BE2C (cell line): ENCODE results near the gene FKBP1B.

Source experiments
- DNase-seq: peaks from one replicate; pipeline ENCODE4 v3.0.0-alpha.2; 2020
- H3K27me3 ChIP-seq: fragments of 250-450 bp; sonication (Bioruptor Pico); 2 replicates; pipeline ENCODE4 v1.5.1; 2020; ENCODE audit warnings: mild to moderate bottlenecking
- H3K36me3 ChIP-seq: fragments of 250-450 bp; sonication (Bioruptor Pico); 2 replicates; pipeline ENCODE4 v1.5.1; 2020; ENCODE audit warnings: mild to moderate bottlenecking
- H3K4me1 ChIP-seq: fragments of 250-450 bp; sonication (Bioruptor Pico); 2 replicates; pipeline ENCODE4 v1.5.1; 2020
- H3K4me3 ChIP-seq: 2 replicates; pipeline ENCODE4 v1.5.1; 2011; ENCODE audit warnings: low read depth, low read length
- H3K9me3 ChIP-seq: fragments of 250-450 bp; sonication (Bioruptor Pico); 2 replicates; pipeline ENCODE4 v1.5.1; 2020
- TF ChIP-seq, protein P1 (sequence below): IDR thresholded peaks from 2 replicates; pipeline ENCODE4 v1.5.1; 2012; ENCODE audit warnings: mild to moderate bottlenecking, low read depth, low read length

FKBP1B gene

DNA sequence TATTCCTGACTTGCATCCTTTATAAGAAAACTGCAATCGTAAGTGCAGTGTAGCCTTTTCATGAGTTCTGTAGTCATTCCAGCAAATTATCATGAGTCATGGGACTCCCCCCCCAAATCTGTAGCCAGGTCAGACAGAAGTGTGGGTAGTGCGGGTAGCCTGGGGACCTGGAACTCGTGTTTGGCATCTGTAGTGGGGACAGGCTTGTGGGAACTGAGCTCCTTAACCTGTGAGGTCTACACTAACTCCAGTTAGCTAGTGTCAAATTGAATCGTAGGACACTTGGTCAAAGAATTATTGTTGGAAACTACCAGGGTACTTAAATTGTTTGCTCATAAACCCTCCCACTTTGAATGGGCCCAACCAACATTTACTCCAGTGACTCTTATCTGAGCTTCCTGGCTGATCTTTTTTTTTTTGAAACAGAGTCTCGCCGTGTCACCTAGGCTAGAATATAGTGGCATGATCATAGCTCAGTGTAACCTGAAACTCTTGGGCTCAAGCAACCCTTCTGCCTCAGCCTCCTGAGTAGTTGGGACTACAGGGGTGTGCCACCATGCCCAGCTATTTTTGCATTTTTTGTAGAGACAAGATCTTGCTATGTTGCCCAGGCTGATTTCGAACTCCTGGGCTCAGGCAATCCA lies 61.2 kb downstream of the FKBP1B start:
- no peaks in the 10 kb centered on the region for H3K36me3 ChIP-seq
- no peaks in the 10 kb centered on the region for H3K27me3 ChIP-seq
- H3K9me3 ChIP-seq = no peaks in the 10 kb centered on the region
- TF ChIP-seq, protein P1, sequence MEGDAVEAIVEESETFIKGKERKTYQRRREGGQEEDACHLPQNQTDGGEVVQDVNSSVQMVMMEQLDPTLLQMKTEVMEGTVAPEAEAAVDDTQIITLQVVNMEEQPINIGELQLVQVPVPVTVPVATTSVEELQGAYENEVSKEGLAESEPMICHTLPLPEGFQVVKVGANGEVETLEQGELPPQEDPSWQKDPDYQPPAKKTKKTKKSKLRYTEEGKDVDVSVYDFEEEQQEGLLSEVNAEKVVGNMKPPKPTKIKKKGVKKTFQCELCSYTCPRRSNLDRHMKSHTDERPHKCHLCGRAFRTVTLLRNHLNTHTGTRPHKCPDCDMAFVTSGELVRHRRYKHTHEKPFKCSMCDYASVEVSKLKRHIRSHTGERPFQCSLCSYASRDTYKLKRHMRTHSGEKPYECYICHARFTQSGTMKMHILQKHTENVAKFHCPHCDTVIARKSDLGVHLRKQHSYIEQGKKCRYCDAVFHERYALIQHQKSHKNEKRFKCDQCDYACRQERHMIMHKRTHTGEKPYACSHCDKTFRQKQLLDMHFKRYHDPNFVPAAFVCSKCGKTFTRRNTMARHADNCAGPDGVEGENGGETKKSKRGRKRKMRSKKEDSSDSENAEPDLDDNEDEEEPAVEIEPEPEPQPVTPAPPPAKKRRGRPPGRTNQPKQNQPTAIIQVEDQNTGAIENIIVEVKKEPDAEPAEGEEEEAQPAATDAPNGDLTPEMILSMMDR = no peak
- DNase-seq = no peak
- no peak overlapping the region for H3K4me3 ChIP-seq
- no peaks in the 10 kb centered on the region for H3K4me1 ChIP-seq

DNA sequence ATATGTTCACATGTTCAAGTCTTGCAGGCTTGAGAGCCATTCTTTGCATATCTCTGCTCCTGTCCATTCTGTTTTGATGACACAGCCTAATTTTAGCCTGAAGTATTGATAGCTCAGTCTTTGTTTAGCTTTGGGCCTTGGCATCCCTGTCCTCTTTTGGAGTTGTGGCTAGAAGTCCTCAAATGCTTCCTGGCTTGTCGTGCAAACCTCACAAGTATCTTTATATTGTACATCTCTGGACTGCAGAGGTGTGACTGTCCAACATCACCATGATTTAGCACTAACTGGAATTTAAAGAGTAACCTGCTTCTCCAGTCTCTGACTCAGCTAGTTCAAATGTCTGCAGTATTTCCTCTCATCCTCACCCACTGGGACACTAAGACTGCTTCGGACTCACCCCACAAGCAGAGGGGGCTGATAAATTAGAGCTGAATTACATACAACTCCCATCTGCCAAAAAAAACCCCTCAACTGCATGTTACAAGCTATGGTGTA lies 61.9 kb downstream of the FKBP1B start:
- no peak for DNase-seq
- no peaks in the 10 kb centered on the region for H3K27me3 ChIP-seq
- no peak overlapping the region for H3K4me3 ChIP-seq
- TF ChIP-seq, protein P1 = no peak
- no peaks in the 10 kb centered on the region for H3K4me1 ChIP-seq
- no peaks in the 10 kb centered on the region for H3K36me3 ChIP-seq
- no peaks in the 10 kb centered on the region for H3K9me3 ChIP-seq
